Brain microvascular endothelial cell (primary cell): ENCODE data around the gene SSBP2.
"Not testable (repeated sequence)": the region's sequence is repeated elsewhere in the genome, so short reads cannot be mapped to it uniquely, and the experiment has no call there.

ENCODE experiments used
- DNase-seq: peaks from one replicate; pipeline ENCODE4 v3.0.0-alpha.2; 2020
- H3K27ac ChIP-seq: fragments of 250-450 bp; sonication (Bioruptor Pico); 2 replicates; pipeline ENCODE4 v1.5.1; 2020; ENCODE audit warnings: mild to moderate bottlenecking, moderate library complexity
- H3K27me3 ChIP-seq: fragments of 250-450 bp; sonication (Bioruptor Pico); replicated peaks from 2 replicates; pipeline ENCODE4 v1.5.1; 2020; ENCODE audit warnings: mild to moderate bottlenecking
- H3K36me3 ChIP-seq: fragments of 250-450 bp; sonication (Bioruptor Pico); replicated peaks from 2 replicates; pipeline ENCODE4 v1.5.1; 2020; ENCODE audit warnings: mild to moderate bottlenecking
- H3K4me3 ChIP-seq: 2 replicates; pipeline ENCODE4 v1.5.1; 2011; ENCODE audit warnings: low read depth, mild to moderate bottlenecking, control low read depth, low read length, moderate library complexity
- in situ Hi-C: cut with HindIII; loops from 2 replicates; pipeline ENCODE4 v1.10.0; 2017; ENCODE audit warnings: low sequenced_read_pairs, low pct_ligation_motif_present
- TF ChIP-seq, protein P1 (sequence below): IDR thresholded peaks from 2 replicates; pipeline ENCODE4 v1.5.1; 2011; ENCODE audit warnings: low read depth, mild to moderate bottlenecking, moderate library complexity, low read length, control low read depth, inconsistent platforms; ENCODE audit errors: missing control alignments

SSBP2 gene

DNA sequence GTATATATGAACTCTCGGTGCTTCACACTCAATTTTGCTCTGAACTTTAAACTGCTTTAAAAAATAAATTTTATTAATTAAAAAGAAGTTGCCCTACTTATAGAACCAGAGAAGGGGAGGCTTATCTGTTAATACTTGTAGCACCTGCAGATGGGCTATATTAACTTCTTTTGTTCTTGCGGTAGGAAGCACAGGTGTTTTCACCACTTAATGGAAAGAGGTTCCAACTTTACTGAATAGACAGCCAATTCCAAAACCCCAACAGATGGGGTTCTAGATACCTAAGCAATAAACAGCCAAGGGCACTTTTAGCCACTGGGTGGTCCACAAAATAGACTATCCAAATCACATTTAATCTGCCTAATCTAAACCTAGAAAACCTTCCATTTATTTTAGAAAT, 65.4 kb downstream of the SSBP2 start:
- Histone ChIP-seq H3K27me3 (no peaks in the 10 kb centered on the region), H3K36me3 (no peaks in the 10 kb centered on the region), H3K27ac (no peak overlapping the region), H3K4me3 (no peak overlapping the region)
- TF ChIP-seq, protein P1, sequence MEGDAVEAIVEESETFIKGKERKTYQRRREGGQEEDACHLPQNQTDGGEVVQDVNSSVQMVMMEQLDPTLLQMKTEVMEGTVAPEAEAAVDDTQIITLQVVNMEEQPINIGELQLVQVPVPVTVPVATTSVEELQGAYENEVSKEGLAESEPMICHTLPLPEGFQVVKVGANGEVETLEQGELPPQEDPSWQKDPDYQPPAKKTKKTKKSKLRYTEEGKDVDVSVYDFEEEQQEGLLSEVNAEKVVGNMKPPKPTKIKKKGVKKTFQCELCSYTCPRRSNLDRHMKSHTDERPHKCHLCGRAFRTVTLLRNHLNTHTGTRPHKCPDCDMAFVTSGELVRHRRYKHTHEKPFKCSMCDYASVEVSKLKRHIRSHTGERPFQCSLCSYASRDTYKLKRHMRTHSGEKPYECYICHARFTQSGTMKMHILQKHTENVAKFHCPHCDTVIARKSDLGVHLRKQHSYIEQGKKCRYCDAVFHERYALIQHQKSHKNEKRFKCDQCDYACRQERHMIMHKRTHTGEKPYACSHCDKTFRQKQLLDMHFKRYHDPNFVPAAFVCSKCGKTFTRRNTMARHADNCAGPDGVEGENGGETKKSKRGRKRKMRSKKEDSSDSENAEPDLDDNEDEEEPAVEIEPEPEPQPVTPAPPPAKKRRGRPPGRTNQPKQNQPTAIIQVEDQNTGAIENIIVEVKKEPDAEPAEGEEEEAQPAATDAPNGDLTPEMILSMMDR = no peak
- no peak for DNase-seq
- in situ Hi-C loops = no loop called here

DNA sequence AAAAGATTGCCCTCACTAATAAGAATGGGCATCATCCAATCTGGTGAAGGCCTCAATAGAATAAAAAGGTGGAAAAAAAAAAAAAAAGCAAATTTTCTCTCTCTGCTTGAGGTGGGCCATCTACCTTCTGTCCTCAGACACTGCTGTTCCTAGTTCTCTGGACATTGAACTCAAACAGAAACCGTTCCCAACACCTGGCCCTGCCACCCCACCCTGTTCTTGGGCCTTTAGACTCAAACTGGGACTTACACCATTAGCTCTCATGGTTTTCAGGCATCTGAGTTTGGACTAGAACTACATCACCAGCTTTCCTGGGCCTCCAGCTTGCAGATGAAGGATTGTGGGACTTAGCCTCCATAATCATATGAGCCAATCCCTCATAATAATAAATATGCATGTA, 71.0 kb downstream of the SSBP2 start:
- H3K27me3 ChIP-seq = no peaks in the 10 kb centered on the region
- in situ Hi-C loops = no loop called here
- DNase-seq = no peak
- TF ChIP-seq, protein P1 = no peak
- H3K27ac ChIP-seq = no peak overlapping the region
- no peaks in the 10 kb centered on the region for H3K36me3 ChIP-seq
- H3K4me3 ChIP-seq = no peak overlapping the region

DNA sequence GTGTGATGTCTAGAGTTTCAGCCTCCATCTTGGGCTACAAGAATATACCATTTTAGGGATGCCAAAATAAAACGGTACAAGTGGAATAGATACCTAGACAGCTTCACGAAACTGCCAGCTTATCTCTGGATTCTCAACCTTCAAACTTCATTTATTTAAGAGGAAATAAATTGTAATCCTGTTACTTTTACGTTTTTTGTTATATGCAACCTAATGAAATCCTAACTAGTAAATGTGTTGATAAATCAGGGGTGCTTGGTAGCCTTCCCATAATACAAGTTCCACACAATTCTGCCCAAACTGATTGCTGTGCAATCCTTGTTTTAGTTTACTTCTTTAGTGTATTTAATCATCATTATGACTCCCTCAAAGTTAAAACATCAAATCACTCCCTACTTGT, 75.5 kb downstream of the SSBP2 start:
- H3K4me3 ChIP-seq = no peak overlapping the region
- in situ Hi-C loops = no loop called here
- no peak overlapping the region for H3K27ac ChIP-seq
- H3K36me3 ChIP-seq = no peaks in the 10 kb centered on the region
- no peaks in the 10 kb centered on the region for H3K27me3 ChIP-seq
- DNase-seq = no peak
- TF ChIP-seq, protein P1 = no peak

DNA sequence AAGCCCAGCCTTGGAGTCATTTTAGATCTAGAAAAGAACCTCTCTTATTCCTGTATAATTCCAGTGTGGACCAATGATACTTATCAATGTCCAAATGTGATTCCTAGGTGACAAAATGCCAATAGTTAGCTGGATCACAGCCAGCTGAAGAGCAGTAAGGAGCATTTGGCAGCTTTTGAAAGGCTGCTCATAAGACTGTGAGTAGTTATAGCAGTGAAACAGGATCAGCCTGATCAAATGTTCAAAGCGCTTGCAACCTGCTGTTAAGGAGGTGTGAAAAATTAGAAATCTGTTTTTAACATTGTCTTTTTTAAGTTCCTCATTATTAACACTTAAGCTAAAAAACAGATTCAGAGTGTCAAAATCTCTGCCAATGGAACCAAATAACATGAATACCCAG, 85.1 kb downstream of the SSBP2 start:
- no peaks in the 10 kb centered on the region for H3K36me3 ChIP-seq
- H3K4me3 ChIP-seq = no peak overlapping the region
- no peak overlapping the region for H3K27ac ChIP-seq
- no peaks in the 10 kb centered on the region for H3K27me3 ChIP-seq
- in situ Hi-C loops = no loop called here
- TF ChIP-seq, protein P1 = no peak
- no peak for DNase-seq

DNA sequence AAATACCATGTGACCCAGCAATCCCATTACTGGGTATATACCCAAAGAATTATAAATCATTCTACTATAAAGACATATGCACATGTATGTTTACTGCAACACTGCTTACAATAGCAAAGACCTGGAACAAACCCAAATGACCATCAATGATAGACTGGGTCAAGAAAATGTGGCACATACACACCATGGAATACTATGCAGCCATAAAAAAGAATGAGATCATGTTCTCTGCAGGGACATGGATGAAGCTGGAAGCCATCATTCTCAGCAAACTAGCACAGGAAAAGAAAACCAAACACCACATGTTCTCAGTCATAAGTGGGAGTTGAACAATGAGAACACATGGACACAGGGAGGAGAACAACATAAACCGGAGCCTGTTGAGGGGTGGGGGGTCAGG, 90.3 kb downstream of the SSBP2 start:
- H3K27ac ChIP-seq, in situ Hi-C loops, H3K36me3 ChIP-seq, DNase-seq, H3K27me3 ChIP-seq, H3K4me3 ChIP-seq: not testable (repeated sequence)

DNA sequence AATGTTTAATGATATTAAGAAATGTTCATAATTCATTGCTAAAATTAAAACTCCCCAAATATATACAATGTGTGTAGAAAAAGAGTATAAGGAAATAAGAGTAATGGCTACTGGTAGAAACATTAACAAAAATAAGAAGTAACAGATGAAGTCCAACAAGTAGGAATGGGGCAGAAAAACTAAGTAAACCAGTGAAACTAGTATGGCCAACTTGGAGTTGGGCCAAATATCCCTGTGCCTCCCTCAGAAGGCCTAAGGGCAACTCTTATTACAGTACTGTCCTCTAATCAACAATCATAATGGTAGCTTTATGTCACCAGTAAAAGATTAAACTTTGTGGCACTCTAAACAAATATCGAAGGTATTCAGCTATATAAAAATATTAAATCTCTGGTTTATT, 93.5 kb downstream of the SSBP2 start:
- Histone ChIP-seq H3K4me3 (no peak overlapping the region), H3K27me3 (no peaks in the 10 kb centered on the region), H3K27ac (no peak overlapping the region), H3K36me3 (no peaks in the 10 kb centered on the region)
- no peak for DNase-seq
- in situ Hi-C loops = no loop called here
- TF ChIP-seq, protein P1 = no peak
